A673 (cell line): ENCODE data around the gene SMTNL1. TPM values are rescaled to one million over a fixed set of nuclear protein-coding genes. Genes with fewer than 3 reads are reported as not detected.

Source experiments
- BruUV-seq: library from RNA; stranded (reverse); fragments of 400-500 nt; replicated peaks from 2 replicates; lab custom pipeline; 2021; lab: Mats Ljungman, UMichigan
- CTCF ChIA-PET: fragments of 300-600 bp; sonication (Branson Sonifier 250); formaldehyde crosslinking; loops from one replicate; lab custom pipeline; 2022; ENCODE audit warnings: antibody characterized with exemption; lab: Charles Lee
- POLR2A ChIA-PET: fragments of 300-600 bp; sonication (Branson Sonifier 250); formaldehyde crosslinking; loops from one replicate; lab custom pipeline; 2022; ENCODE audit warnings: antibody characterized with exemption; ENCODE audit not compliant: low non-redundant PET; lab: Charles Lee
- DNase-seq: peaks from one replicate; pipeline ENCODE4 v3.0.0-alpha.2; 2015; ENCODE audit warnings: low spot score
- H3K27ac ChIP-seq: fragments of 200-600 bp; sonication (generic); 2 replicates; pipeline ENCODE4 v1.5.1; 2016; ENCODE audit warnings: mixed run types, low read depth, mild to moderate bottlenecking, mixed read lengths, antibody characterized with exemption, low read length; ENCODE audit not compliant: poor library complexity, severe bottlenecking
- H3K27me3 ChIP-seq: fragments of 200-600 bp; sonication (generic); replicated peaks from 2 replicates; pipeline ENCODE4 v1.6.1; 2017; ENCODE audit warnings: mixed run types, low read depth, mild to moderate bottlenecking, mixed read lengths, antibody characterized with exemption, low read length; ENCODE audit not compliant: insufficient read depth, poor library complexity
- H3K36me3 ChIP-seq: fragments of 200-600 bp; sonication (generic); 2 replicates; pipeline ENCODE4 v1.6.1; 2016; ENCODE audit warnings: mixed run types, mild to moderate bottlenecking, mixed read lengths, antibody characterized with exemption, low read length; ENCODE audit not compliant: insufficient read depth, poor library complexity, severe bottlenecking
- H3K4me1 ChIP-seq: fragments of 200-600 bp; sonication (generic); 2 replicates; pipeline ENCODE4 v1.6.1; 2017; ENCODE audit warnings: mixed run types, mild to moderate bottlenecking, mixed read lengths, antibody characterized with exemption, low read length; ENCODE audit not compliant: insufficient read depth, poor library complexity, severe bottlenecking
- H3K4me3 ChIP-seq: fragments of 200-600 bp; sonication (generic); 2 replicates; pipeline ENCODE4 v1.5.1; 2016; ENCODE audit warnings: low read depth, mixed run types, mild to moderate bottlenecking, mixed read lengths, low read length; ENCODE audit not compliant: poor library complexity, severe bottlenecking
- H3K9me3 ChIP-seq: fragments of 200-600 bp; sonication (generic); 2 replicates; pipeline ENCODE4 v1.6.1; 2016; ENCODE audit warnings: mixed run types, low read depth, mild to moderate bottlenecking, mixed read lengths, antibody characterized with exemption, low read length; ENCODE audit not compliant: poor library complexity, severe bottlenecking
- EZH2 ChIP-seq: fragments of 200-600 bp; sonication (generic); IDR thresholded peaks from 2 replicates; pipeline ENCODE4 v1.6.1; 2017; ENCODE audit warnings: borderline replicate concordance, low read depth, mild to moderate bottlenecking, mixed read lengths, antibody characterized with exemption, low read length; ENCODE audit not compliant: poor library complexity, severe bottlenecking
- intact Hi-C: fragments of 100-400 bp; cut with micrococcal nuclease; formaldehyde crosslinking; loops from one replicate; pipeline ENCODE4 v1.10.0; 2022; ENCODE audit not compliant: unreplicated experiment
- total RNA-seq: library from RNA; stranded (reverse); gene quantifications from 2 replicates; pipeline ENCODE4 v1.2.3, GENCODE V29; 2021
- TF ChIP-seq, protein P1 (sequence below): fragments of 300-800, 200-600 bp; sonication (generic); conservative IDR thresholded peaks from 2 replicates; pipeline ENCODE4 v1.5.1; 2017; ENCODE audit warnings: low read depth, mild to moderate bottlenecking, antibody characterized with exemption, low read length, moderate library complexity, mixed read lengths

The SMTNL1 gene
- total RNA-seq, 1 experiment from 2014 or later = not detected

DNA sequence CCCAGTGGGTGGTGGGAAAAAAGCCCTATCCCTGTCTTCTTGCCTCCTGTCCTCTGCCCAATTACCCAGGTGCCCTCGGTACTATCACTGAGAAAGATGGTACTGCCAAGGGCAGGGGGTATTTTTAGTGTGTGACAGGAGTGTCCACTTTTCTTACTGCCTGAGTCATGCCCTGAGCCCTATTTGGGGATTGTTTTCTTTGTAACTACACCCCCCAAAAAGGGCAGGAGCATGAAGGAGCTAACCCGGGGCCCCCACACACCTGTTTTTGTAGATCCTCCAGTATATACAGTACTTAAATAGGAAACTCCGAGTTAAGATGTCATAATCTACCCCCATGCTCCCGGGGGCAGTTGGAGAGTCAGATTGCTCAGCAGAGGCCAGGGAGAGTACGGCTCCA is 3.8 kb downstream of the SMTNL1 start:
- CTCF ChIA-PET = interaction anchor here (0.7 kb wide), 1 partner anchor 48 kb away, joined by 4 read pairs; no protein-coding TSS in a partner anchor
- TF ChIP-seq, protein P1, sequence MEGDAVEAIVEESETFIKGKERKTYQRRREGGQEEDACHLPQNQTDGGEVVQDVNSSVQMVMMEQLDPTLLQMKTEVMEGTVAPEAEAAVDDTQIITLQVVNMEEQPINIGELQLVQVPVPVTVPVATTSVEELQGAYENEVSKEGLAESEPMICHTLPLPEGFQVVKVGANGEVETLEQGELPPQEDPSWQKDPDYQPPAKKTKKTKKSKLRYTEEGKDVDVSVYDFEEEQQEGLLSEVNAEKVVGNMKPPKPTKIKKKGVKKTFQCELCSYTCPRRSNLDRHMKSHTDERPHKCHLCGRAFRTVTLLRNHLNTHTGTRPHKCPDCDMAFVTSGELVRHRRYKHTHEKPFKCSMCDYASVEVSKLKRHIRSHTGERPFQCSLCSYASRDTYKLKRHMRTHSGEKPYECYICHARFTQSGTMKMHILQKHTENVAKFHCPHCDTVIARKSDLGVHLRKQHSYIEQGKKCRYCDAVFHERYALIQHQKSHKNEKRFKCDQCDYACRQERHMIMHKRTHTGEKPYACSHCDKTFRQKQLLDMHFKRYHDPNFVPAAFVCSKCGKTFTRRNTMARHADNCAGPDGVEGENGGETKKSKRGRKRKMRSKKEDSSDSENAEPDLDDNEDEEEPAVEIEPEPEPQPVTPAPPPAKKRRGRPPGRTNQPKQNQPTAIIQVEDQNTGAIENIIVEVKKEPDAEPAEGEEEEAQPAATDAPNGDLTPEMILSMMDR = no peak
- no peak for TF ChIP-seq EZH2

DNA sequence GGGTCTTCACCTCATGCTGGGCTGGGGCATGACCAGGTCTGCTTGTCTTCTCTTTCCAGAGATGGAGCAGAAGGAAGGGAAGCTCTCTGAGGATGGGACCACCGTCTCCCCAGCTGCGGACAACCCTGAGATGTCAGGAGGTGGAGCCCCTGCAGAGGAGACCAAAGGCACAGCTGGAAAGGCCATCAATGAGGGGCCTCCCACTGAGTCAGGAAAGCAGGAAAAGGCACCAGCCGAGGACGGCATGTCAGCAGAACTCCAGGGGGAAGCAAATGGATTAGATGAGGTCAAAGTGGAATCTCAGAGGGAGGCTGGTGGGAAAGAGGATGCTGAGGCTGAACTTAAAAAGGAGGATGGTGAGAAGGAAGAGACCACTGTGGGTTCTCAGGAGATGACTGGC is 5.2 kb downstream of the SMTNL1 start:
- ChIA-PET POLR2A (no interaction called here), CTCF (no interaction called here)
- no TSS peak for BruUV-seq
- Histone ChIP-seq H3K27me3 (no peaks in the 10 kb centered on the region), H3K27ac (no peak overlapping the region), H3K36me3 (no peaks in the 10 kb centered on the region), H3K4me3 (no peak overlapping the region), H3K4me1 (no peaks in the 10 kb centered on the region), H3K9me3 (no peaks in the 10 kb centered on the region)
- intact Hi-C loops = no loop called here
- TF ChIP-seq EZH2 = no peak
- TF ChIP-seq, protein P1 = no peak
- DNase-seq = no peak

More for the DNA sequence above, 3.8 kb downstream of the SMTNL1 start:
- H3K4me1 ChIP-seq = no peaks in the 10 kb centered on the region
- BruUV-seq = no TSS peak
- intact Hi-C loops = no loop called here
- no peaks in the 10 kb centered on the region for H3K36me3 ChIP-seq
- DNase-seq = no peak
- POLR2A ChIA-PET = no interaction called here
- no peaks in the 10 kb centered on the region for H3K9me3 ChIP-seq
- H3K4me3 ChIP-seq = no peak overlapping the region
- no peak overlapping the region for H3K27ac ChIP-seq
- no peaks in the 10 kb centered on the region for H3K27me3 ChIP-seq

DNA sequence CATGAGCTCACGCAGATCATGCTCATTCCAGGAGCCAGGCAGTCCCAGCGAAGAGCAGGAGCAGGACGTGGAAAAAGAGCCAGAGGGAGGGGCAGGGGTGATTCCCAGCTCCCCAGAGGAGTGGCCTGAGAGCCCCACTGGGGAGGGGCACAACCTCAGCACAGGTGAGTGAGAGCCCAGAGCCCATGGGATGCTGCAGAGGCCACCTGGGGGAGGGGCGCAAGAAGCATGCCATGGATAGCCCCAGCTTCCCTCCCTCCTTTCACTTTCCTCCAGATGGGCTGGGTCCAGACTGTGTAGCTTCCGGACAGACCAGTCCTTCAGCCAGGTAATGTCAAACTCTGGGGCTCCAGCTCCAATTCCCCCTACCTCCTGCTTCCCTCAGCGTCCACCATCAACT is 6.2 kb downstream of the SMTNL1 start:
- H3K9me3 ChIP-seq = no peaks in the 10 kb centered on the region
- H3K27me3 ChIP-seq = no peaks in the 10 kb centered on the region
- H3K27ac ChIP-seq = no peak overlapping the region
- TF ChIP-seq, protein P1 = no peak
- TF ChIP-seq EZH2 = no peak
- POLR2A ChIA-PET = no interaction called here
- CTCF ChIA-PET = no interaction called here
- BruUV-seq = no TSS peak
- DNase-seq = no peak
- no peaks in the 10 kb centered on the region for H3K4me1 ChIP-seq
- intact Hi-C loops = no loop called here
- H3K36me3 ChIP-seq = no peaks in the 10 kb centered on the region
- H3K4me3 ChIP-seq = no peak overlapping the region
